WERI-Rb-1 (cell line): ENCODE data around the gene TMEM117.

Experiments used
- DNase-seq: peaks from one replicate; pipeline ENCODE4 v3.0.0-alpha.2; 2020
- H3K27ac ChIP-seq: fragments of 250-450 bp; sonication (Bioruptor Pico); 2 replicates; pipeline ENCODE4 v1.5.1; 2020; ENCODE audit warnings: mild to moderate bottlenecking, moderate library complexity
- H3K27me3 ChIP-seq: fragments of 250-450 bp; sonication (Bioruptor Pico); 2 replicates; pipeline ENCODE4 v1.5.1; 2021; ENCODE audit warnings: mild to moderate bottlenecking, low read depth, moderate library complexity; ENCODE audit not compliant: insufficient read depth, severe bottlenecking
- H3K36me3 ChIP-seq: fragments of 250-450 bp; sonication (Bioruptor Pico); 2 replicates; pipeline ENCODE4 v1.5.1; 2020; ENCODE audit warnings: mild to moderate bottlenecking, moderate library complexity
- H3K4me3 ChIP-seq: 2 replicates; pipeline ENCODE4 v1.5.1; 2011; ENCODE audit warnings: low read depth, mild to moderate bottlenecking, control low read depth, low read length
- H3K9me3 ChIP-seq: fragments of 250-450 bp; sonication (Bioruptor Pico); 2 replicates; pipeline ENCODE4 v1.5.1; 2021; ENCODE audit warnings: mild to moderate bottlenecking, moderate library complexity; ENCODE audit not compliant: severe bottlenecking
- TF ChIP-seq, protein P1 (sequence below): IDR thresholded peaks from 2 replicates; pipeline ENCODE4 v1.5.1; 2011; ENCODE audit warnings: low read depth, mild to moderate bottlenecking, control low read depth, inconsistent platforms, low read length

Gene TMEM117

DNA sequence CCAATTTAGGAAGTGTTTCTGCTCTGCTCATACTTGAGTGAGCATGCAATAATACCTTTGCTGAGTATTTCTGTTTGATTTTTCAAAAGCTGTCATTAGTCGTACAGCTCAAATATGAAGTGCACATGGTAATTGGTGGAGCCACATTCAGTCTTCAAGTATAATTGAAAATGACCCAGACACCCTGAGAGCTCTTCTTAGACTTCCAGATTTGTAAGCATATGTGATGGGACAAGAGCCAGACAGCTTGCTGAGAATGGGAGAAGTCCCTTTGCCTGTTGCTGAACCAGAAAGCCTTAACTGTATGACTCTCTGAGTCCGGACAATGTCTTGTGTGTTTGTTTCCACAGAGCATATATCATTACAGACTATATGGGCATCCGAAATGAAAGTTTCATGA is 307.3 kb downstream of the TMEM117 start:
- no peak for DNase-seq
- TF ChIP-seq, protein P1, sequence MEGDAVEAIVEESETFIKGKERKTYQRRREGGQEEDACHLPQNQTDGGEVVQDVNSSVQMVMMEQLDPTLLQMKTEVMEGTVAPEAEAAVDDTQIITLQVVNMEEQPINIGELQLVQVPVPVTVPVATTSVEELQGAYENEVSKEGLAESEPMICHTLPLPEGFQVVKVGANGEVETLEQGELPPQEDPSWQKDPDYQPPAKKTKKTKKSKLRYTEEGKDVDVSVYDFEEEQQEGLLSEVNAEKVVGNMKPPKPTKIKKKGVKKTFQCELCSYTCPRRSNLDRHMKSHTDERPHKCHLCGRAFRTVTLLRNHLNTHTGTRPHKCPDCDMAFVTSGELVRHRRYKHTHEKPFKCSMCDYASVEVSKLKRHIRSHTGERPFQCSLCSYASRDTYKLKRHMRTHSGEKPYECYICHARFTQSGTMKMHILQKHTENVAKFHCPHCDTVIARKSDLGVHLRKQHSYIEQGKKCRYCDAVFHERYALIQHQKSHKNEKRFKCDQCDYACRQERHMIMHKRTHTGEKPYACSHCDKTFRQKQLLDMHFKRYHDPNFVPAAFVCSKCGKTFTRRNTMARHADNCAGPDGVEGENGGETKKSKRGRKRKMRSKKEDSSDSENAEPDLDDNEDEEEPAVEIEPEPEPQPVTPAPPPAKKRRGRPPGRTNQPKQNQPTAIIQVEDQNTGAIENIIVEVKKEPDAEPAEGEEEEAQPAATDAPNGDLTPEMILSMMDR: no peak
- Histone ChIP-seq H3K9me3 (no peaks in the 10 kb centered on the region), H3K4me3 (no peak overlapping the region), H3K27ac (no peak overlapping the region), H3K27me3 (no peaks in the 10 kb centered on the region), H3K36me3 (no peaks in the 10 kb centered on the region)

GRCh38 chr12:44148936-44149335 is 313.1 kb downstream of the TMEM117 start:
- no peaks in the 10 kb centered on the region for H3K9me3 ChIP-seq
- no peaks in the 10 kb centered on the region for H3K36me3 ChIP-seq
- H3K27me3 ChIP-seq: no peaks in the 10 kb centered on the region
- TF ChIP-seq, protein P1: no peak
- H3K27ac ChIP-seq: no peak overlapping the region
- no peak overlapping the region for H3K4me3 ChIP-seq
- DNase-seq: no peak

DNA sequence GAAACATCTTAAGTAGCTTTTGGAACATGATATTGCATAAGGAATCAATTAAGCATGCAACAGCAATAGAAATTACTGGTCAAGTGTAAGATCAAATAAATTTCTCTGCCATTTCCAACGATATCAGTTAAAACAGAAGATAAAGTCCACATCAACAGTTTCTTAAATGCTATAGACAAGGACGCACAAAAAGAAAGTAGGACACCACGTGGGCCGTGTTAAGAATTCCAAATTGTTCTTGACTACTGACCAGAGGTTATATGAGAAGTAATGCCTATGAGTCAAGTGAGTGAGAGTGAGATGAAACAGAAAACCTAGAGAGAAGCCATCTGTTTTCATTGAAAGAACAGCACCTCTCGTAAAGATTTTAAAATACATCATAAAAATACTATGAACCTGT is 318.2 kb downstream of the TMEM117 start:
- Histone ChIP-seq H3K27ac (no peak overlapping the region), H3K4me3 (no peak overlapping the region), H3K27me3 (no peaks in the 10 kb centered on the region), H3K36me3 (no peaks in the 10 kb centered on the region), H3K9me3 (no peaks in the 10 kb centered on the region)
- TF ChIP-seq, protein P1: no peak
- no peak for DNase-seq

DNA sequence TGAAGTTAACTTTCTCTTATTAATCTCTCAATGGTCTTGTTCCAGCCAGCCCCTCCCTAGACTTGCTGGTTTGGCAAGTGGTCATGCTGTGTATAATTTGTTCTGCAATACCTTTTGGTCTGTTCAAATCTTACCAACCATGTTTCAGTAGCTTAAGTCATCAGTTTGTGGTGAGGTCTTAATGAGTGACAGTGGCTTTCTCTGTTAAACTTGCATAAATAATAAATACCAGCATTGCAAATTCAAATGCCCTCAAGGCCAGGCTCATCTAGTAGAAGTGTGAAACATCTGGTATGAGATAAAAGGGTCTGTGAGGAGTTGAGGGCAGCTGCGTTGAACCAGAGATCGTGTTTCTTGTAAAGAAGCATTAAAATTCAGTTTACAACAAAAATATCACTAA is 319.5 kb downstream of the TMEM117 start:
- no peaks in the 10 kb centered on the region for H3K9me3 ChIP-seq
- TF ChIP-seq, protein P1: no peak
- no peaks in the 10 kb centered on the region for H3K36me3 ChIP-seq
- H3K4me3 ChIP-seq: no peak overlapping the region
- H3K27me3 ChIP-seq: no peaks in the 10 kb centered on the region
- H3K27ac ChIP-seq: no peak overlapping the region
- DNase-seq: no peak

- no peak overlapping the region for H3K27ac ChIP-seq
- no peaks in the 10 kb centered on the region for H3K36me3 ChIP-seq
- TF ChIP-seq, protein P1: no peak
- no peak for DNase-seq
- H3K4me3 ChIP-seq: no peak overlapping the region
- H3K9me3 ChIP-seq: no peaks in the 10 kb centered on the region
- H3K27me3 ChIP-seq: no peaks in the 10 kb centered on the region
These were observed 321.5 kb downstream of the TMEM117 start for GRCh38 chr12:44157359-44157758.

GRCh38 chr12:44158746-44159145 is 322.9 kb downstream of the TMEM117 start:
- no peak for DNase-seq
- no peaks in the 10 kb centered on the region for H3K27me3 ChIP-seq
- no peaks in the 10 kb centered on the region for H3K9me3 ChIP-seq
- H3K27ac ChIP-seq: no peak overlapping the region
- no peak overlapping the region for H3K4me3 ChIP-seq
- TF ChIP-seq, protein P1: no peak
- H3K36me3 ChIP-seq: no peaks in the 10 kb centered on the region
